Type B pancreatic cell (in vitro differentiated cells): ENCODE data around the gene SV2B. TPM values are rescaled to one million over a fixed set of nuclear protein-coding genes. Genes with fewer than 3 reads are reported as not detected.

Experiments used
- DNase-seq: peaks from one replicate; pipeline ENCODE4 v3.0.0; 2021; ENCODE audit warnings: mixed read lengths; ENCODE audit not compliant: unreplicated experiment; ENCODE audit errors: extremely low spot score
- H3K27ac Mint-ChIP-seq: 2 replicates; pipeline ENCODE4 v1.8.0; 2021; ENCODE audit warnings: mild to moderate bottlenecking, mixed read lengths
- H3K27me3 Mint-ChIP-seq: 2 replicates; pipeline ENCODE4 v1.8.0; 2021; ENCODE audit warnings: mixed read lengths
- H3K36me3 Mint-ChIP-seq: 2 replicates; pipeline ENCODE4 v1.8.0; 2021; ENCODE audit warnings: mixed read lengths
- H3K4me1 Mint-ChIP-seq: one replicate; pipeline ENCODE4 v1.8.0; 2021; ENCODE audit warnings: mixed read lengths; ENCODE audit not compliant: unreplicated experiment
- H3K4me3 Mint-ChIP-seq: 2 replicates; pipeline ENCODE4 v1.8.0; 2021; ENCODE audit warnings: mild to moderate bottlenecking, mixed read lengths
- H3K9me3 Mint-ChIP-seq: 2 replicates; pipeline ENCODE4 v1.8.0; 2021; ENCODE audit warnings: mixed read lengths
- total RNA-seq: library from RNA; stranded (reverse); gene quantifications from 2 replicates; pipeline ENCODE4 v1.2.1, GENCODE V29; 2021; ENCODE audit warnings: low replicate concordance
- TF ChIP-seq, protein P1 (sequence below): fragments of 200-600 bp; sonication (generic); conservative IDR thresholded peaks from 2 replicates; pipeline ENCODE4 v1.5.0; 2021; ENCODE audit warnings: antibody characterized with exemption, mild to moderate bottlenecking

Gene SV2B
- total RNA-seq, 1 donor from 2014 or later, result 1.7 TPM

DNA sequence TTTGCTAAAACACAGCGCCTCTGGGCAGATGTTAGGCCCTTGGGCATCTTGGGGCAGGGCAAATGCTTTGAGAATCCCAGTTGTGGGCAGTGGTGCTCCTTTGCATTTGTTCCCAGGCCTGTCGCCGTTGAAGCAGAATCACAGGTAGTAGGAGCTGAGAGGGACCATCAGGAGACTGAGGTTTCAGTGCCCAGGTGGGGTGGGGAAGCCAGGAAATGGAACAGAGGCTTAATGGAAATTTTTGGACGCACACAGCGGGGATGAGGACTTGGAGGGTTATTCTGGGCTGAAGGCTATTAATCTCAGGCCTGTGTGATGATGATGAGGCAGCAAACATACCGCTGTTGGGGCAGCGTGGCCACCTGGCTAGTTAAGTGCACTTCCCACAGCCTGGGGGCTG is 99.5 kb downstream of the SV2B start:
- Mint-ChIP-seq H3K4me3 (no peak overlapping the region), H3K27me3 (peaks cover 22% of the 10 kb centered on the region), H3K27ac (no peak overlapping the region)

DNA sequence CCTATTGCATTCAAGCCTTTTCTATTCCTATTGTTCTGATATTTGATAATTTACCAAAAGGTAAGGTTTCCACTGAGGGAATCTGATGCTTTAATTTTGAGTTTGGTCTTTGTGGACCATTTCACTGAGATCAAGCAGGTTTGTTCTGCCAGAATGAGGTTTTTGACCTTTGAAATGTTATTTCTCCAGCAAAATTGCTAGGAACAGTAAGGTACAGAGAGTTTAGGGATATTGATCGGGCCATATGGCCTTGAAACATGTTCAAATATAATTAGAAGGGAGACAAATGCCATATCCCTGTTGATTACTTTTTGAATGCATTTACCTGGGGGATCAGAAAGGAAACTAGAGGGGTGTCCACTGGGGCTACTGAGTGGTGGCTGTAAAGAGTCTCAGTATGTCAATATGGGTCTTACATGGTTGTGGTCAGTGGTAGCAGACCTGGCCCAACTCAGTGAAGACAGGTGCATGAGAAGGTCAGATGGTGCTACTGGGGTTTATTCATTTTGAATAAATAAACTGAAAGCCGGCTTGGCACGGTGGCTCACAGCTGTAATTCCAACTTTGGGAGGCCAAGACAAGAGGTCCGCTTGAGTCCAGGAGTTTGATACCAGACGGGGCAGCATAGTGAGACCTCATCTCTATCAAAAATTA is 100.2 kb downstream of the SV2B start:
- Mint-ChIP-seq H3K36me3 (no peaks in the 10 kb centered on the region), H3K27me3 (peaks cover 26% of the 10 kb centered on the region), H3K27ac (no peak overlapping the region)

More for the DNA sequence above, 99.5 kb downstream of the SV2B start:
- Mint-ChIP-seq H3K36me3 (no peaks in the 10 kb centered on the region), H3K9me3 (no peaks in the 10 kb centered on the region), H3K4me1 (peaks cover 4% of the 10 kb centered on the region)
- DNase-seq, result no peak
- TF ChIP-seq, protein P1, sequence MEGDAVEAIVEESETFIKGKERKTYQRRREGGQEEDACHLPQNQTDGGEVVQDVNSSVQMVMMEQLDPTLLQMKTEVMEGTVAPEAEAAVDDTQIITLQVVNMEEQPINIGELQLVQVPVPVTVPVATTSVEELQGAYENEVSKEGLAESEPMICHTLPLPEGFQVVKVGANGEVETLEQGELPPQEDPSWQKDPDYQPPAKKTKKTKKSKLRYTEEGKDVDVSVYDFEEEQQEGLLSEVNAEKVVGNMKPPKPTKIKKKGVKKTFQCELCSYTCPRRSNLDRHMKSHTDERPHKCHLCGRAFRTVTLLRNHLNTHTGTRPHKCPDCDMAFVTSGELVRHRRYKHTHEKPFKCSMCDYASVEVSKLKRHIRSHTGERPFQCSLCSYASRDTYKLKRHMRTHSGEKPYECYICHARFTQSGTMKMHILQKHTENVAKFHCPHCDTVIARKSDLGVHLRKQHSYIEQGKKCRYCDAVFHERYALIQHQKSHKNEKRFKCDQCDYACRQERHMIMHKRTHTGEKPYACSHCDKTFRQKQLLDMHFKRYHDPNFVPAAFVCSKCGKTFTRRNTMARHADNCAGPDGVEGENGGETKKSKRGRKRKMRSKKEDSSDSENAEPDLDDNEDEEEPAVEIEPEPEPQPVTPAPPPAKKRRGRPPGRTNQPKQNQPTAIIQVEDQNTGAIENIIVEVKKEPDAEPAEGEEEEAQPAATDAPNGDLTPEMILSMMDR, result no peak

DNA sequence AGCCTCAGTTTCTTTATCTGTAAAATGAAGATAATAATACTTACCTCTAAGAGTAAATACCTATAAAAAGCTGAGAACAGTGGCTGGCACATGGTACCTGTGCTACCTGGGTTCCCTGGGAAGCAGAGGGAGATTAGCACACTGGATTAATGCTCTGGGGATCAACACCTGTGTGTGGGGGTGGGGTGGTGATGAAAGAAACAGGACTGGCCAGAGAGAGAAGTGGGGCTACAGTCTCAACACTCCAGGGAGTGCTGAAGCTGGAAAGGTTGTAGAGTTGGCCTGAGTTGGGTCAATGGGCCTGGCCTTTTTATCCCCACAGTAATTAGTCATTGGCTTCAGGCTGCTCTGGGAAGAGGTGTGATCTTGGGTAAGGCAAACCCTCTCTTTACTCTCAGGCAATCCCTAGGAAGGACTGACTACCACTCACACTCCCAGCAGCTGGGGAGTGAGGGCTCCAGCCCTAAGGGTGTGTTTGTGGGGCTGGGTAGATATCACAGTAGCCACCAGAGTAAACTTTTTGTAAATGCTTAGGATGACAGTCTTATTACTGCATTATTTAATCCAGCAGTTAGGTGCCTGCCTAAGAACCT is 102.5 kb downstream of the SV2B start:
- TF ChIP-seq, protein P1, result no peak
- Mint-ChIP-seq H3K4me3 (no peak overlapping the region), H3K27me3 (peaks cover 39% of the 10 kb centered on the region), H3K9me3 (no peaks in the 10 kb centered on the region), H3K4me1 (no peaks in the 10 kb centered on the region), H3K27ac (no peak overlapping the region), H3K36me3 (no peaks in the 10 kb centered on the region)
- DNase-seq, result no peak

More for the DNA sequence above, 100.2 kb downstream of the SV2B start:
- DNase-seq, result no peak
- Mint-ChIP-seq H3K4me3 (no peak overlapping the region), H3K4me1 (peaks cover 4% of the 10 kb centered on the region), H3K9me3 (no peaks in the 10 kb centered on the region)
- TF ChIP-seq, protein P1, result no peak

DNA sequence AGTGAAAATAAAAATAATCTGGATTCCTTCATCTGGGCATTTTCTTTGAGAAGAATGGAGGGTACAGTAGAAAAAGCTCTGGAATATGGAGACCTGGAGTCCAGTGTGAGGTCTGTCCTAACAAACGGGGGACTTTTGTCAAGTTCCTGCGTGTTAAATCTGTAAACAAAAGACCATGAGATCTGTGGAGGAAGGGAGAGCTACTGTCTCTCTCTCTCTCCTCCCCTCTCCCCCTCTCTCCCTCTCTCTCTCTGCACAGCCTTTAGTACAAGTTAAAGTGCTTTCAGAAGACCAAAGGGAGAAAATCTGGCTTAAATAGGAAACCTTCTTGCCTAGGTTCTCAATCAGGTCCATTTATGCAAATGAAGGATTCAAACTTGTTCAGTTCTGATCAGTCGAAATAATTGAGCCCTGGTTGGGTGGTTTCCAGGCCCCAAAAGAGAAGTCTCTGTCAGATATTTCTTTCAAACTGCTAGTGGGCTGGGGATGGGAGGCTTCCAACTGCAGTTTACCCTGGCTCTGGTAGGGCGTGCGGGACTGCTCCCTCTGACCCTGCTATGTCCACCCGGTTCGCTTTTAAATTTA is 103.7 kb downstream of the SV2B start:
- TF ChIP-seq, protein P1, result no peak
- no peaks in the 10 kb centered on the region for H3K36me3 Mint-ChIP-seq
- no peaks in the 10 kb centered on the region for H3K4me1 Mint-ChIP-seq
- H3K27ac Mint-ChIP-seq, result no peak overlapping the region
- DNase-seq, result no peak
- peaks cover 49% of the 10 kb centered on the region for H3K27me3 Mint-ChIP-seq
- no peaks in the 10 kb centered on the region for H3K9me3 Mint-ChIP-seq
- no peak overlapping the region for H3K4me3 Mint-ChIP-seq

DNA sequence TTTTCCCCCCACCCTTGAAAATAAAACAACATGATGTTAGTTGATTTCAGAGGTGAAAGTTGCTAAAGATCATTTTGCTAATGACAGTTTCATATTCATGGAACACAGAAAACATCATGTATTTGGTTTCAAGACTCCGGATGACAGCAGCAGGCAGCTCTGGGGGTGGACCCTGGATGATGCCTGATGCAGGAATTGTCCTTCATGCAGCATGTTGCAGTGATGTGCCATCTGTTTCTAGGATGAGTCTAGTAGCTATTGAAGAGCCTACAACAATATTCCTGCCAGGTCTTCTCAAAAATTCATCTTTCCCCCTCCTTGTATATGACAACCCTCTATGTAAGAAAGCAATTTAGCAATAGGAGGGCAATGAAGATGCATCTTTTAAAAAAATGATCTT is 108.3 kb downstream of the SV2B start:
- Mint-ChIP-seq H3K36me3 (no peaks in the 10 kb centered on the region), H3K27me3 (peaks cover 48% of the 10 kb centered on the region), H3K9me3 (no peaks in the 10 kb centered on the region), H3K4me1 (no peaks in the 10 kb centered on the region), H3K4me3 (no peak overlapping the region), H3K27ac (no peak overlapping the region)
- no peak for DNase-seq
- TF ChIP-seq, protein P1, result no peak
